Lung (tissue), 12 donors: ENCODE measurements around the gene INSC. TPM values are rescaled to one million over a fixed set of nuclear protein-coding genes. Genes with fewer than 3 reads are reported as not detected.

Experiments used
- ATAC-seq: fragments of 200-7000 bp; cut with Tn5 transposase; one replicate; pipeline ENCODE4 v1.9.1; 2020; ENCODE audit warnings: moderate number of reproducible peaks; ENCODE audit not compliant: insufficient read depth, low FRiP score
- DNase-seq, 3 donors: peaks; one replicate each; pipeline ENCODE4 v3.0.0-alpha.2; 2013 to 2017
- H3K27ac ChIP-seq, 2 donors: one replicate each; pipeline ENCODE4 v1.5.1; 2013; ENCODE audit warnings: mild to moderate bottlenecking in 2 of 2, moderate library complexity in 2 of 2, control low read depth in 1 of 2, inconsistent platforms in 1 of 2, low read depth in 1 of 2, low read length in 1 of 2
- H3K27me3 ChIP-seq, 3 donors: one replicate each; pipeline ENCODE4 v1.5.1; 2013; ENCODE audit warnings: low read length in 2 of 3; ENCODE audit not compliant: control insufficient read depth in 3 of 3, insufficient read depth in 3 of 3
- H3K36me3 ChIP-seq, 4 donors: one replicate each; pipeline ENCODE4 v1.5.1; 2013; ENCODE audit warnings: low read length in 4 of 4, mild to moderate bottlenecking in 1 of 4, moderate library complexity in 1 of 4; ENCODE audit not compliant: control insufficient read depth in 4 of 4, insufficient read depth in 4 of 4
- H3K4me1 ChIP-seq, 5 donors: one replicate each; pipeline ENCODE4 v1.5.1; 2013; ENCODE audit warnings: low read length in 5 of 5, mild to moderate bottlenecking in 2 of 5, moderate library complexity in 1 of 5; ENCODE audit not compliant: control insufficient read depth in 5 of 5, insufficient read depth in 5 of 5
- H3K4me3 ChIP-seq: one replicate; pipeline ENCODE4 v1.5.1; 2013; ENCODE audit warnings: mild to moderate bottlenecking, control low read depth, moderate library complexity
- H3K9ac ChIP-seq, 2 donors: one replicate each; pipeline ENCODE4 v1.5.1; 2013; ENCODE audit warnings: low read length in 2 of 2, control low read depth in 1 of 2; ENCODE audit not compliant: insufficient read depth in 1 of 2
- H3K9me3 ChIP-seq, 4 donors: one replicate each; pipeline ENCODE4 v1.5.1; 2013; ENCODE audit warnings: low read length in 3 of 4, mild to moderate bottlenecking in 1 of 4, moderate library complexity in 1 of 4; ENCODE audit not compliant: control insufficient read depth in 4 of 4, insufficient read depth in 3 of 4
- WGBS, 2 donors: extraction: QIAGEN DNeasy Blood & Tissue Kit; methylation state at CpG; one replicate each; pipeline ENCODE4 v1.1.7; 2013; 5-methylcytosine and 5-hydroxymethylcytosine counted together
- polyA plus RNA-seq, 2 donors: library from polyadenylated mRNA; stranded (reverse); fragments of 200-250 nt; gene quantifications; one replicate each; pipeline ENCODE4 v1.2.1, GENCODE V29; 2013
- total RNA-seq, 2 donors: library from RNA; depleted of rRNA in 1 of 2; stranded (reverse); fragments of >200 nt in 1 of 2; gene quantifications; one replicate each; pipeline ENCODE4 v1.2.1, GENCODE V29; 2014 to 2021
- TF ChIP-seq, protein P1 (sequence below): IDR thresholded peaks from 2 replicates; pipeline ENCODE4 v1.5.1; 2012; ENCODE audit warnings: mild to moderate bottlenecking; ENCODE audit errors: control extremely low read depth, extremely low read depth
- donor health status: control.
- donor health status: control.
- donor health status: Bipolar disorder and iron deficiency.
- donor health status: healthy.
- donor health status: DM: yes; HTN: yes; CAD: no.

Gene INSC
- total and polyA plus RNA-seq, 4 donors = 0.49 to 0.91 (median 0.73) TPM

DNA sequence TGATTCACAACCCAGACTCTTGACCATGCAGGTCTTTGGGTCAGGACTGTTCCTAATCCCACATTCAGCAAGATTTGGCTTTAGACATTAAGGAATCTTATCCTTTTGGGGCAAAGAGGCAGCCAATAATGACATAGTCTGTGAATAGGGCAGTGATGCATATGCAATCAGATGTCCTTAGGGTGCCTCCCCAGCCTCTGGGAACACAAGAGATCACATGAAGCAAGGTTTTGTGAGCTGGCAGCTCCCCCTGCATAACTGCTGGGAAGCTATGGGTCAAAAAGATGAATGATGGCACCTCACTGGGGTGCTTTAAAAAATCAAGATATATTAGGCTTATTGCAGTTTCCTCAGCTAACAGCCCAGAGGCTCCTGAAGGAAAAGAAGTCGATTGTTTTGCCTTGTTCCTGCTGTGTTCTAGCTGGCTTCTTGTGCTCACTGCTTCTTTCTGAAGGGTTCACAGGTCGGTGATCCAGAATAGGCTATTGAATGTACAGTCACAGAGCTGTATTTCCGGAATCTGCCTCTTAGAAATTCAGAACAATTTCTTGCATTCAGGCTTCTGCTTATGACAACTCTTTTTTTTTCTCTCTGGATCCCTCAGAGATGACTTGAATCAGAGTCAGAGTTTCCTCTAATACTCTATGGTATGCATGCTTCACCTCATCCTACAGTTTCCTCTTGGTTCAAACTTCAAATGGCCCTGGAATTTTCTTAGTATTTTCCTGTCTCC is 31.7 kb downstream of the INSC start:
- ATAC-seq (no peak), DNase-seq (no peak)
- TF ChIP-seq, protein P1, sequence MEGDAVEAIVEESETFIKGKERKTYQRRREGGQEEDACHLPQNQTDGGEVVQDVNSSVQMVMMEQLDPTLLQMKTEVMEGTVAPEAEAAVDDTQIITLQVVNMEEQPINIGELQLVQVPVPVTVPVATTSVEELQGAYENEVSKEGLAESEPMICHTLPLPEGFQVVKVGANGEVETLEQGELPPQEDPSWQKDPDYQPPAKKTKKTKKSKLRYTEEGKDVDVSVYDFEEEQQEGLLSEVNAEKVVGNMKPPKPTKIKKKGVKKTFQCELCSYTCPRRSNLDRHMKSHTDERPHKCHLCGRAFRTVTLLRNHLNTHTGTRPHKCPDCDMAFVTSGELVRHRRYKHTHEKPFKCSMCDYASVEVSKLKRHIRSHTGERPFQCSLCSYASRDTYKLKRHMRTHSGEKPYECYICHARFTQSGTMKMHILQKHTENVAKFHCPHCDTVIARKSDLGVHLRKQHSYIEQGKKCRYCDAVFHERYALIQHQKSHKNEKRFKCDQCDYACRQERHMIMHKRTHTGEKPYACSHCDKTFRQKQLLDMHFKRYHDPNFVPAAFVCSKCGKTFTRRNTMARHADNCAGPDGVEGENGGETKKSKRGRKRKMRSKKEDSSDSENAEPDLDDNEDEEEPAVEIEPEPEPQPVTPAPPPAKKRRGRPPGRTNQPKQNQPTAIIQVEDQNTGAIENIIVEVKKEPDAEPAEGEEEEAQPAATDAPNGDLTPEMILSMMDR = no peak
- H3K27me3 ChIP-seq = no peaks in the 10 kb centered on the region
- H3K9me3 ChIP-seq = no peaks in the 10 kb centered on the region
- 59 to 82% methylated on average over 3 of the region's 3 CpGs for WGBS, 2 donors
- H3K4me3 ChIP-seq = no peak overlapping the region
- H3K4me1 ChIP-seq = peaks cover 0 to under 1% (median 0%) of the 10 kb centered on the region in 5 donors
- no peak overlapping the region for H3K27ac ChIP-seq
- no peaks in the 10 kb centered on the region for H3K36me3 ChIP-seq
- H3K9ac ChIP-seq = no peak overlapping the region

DNA sequence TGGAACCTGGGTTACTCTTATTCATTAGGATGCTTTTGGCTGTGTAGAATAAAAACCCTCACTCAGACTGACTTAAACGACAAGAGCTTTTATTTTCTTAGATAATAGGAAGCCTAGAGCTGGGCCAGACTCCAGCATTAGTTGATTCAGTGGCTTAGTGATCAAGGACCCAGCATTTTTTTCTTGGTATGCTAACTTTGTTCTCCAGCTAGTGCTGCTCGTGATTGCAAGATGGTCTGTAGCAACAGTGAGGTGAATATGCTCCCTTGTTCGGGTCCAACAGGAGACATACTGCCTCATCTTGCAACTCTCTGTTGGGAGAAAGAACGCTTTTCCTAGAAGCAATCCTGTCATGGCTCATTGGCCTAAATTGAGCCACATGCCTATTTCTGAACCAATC is 33.4 kb downstream of the INSC start:
- Histone ChIP-seq H3K4me3 (no peak overlapping the region), H3K9me3 (no peaks in the 10 kb centered on the region), H3K27ac (no peak overlapping the region), H3K9ac (no peak overlapping the region), H3K4me1 (no peaks in the 10 kb centered on the region), H3K27me3 (no peaks in the 10 kb centered on the region), H3K36me3 (no peaks in the 10 kb centered on the region)
- no peak for DNase-seq
- TF ChIP-seq, protein P1 = no peak
- 79 to 89% methylated on average over 4 of the region's 4 CpGs for WGBS, 2 donors
- no peak for ATAC-seq

DNA sequence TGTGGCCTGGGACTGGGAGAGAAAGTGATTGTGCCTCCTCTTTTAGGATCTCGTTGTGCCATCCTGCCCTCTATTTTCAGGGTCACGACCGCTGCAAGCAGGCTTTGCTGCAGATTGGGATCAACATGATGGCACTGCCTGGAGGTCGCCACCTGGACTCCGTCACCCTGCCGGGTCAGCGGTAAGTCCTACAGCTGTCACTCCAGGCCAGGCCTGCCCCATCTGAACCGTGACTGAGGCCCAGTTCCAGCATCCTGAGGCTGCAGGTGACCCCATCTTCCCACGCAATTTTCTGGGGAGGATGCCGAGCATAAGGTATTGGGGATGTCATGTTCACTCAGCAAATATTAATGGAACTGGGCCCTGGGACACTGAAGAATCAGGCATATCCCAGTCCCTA is 34.3 kb downstream of the INSC start:
- Histone ChIP-seq H3K36me3 (no peaks in the 10 kb centered on the region), H3K9me3 (no peaks in the 10 kb centered on the region), H3K27ac (no peak overlapping the region), H3K4me3 (no peak overlapping the region), H3K27me3 (no peaks in the 10 kb centered on the region), H3K9ac (no peak overlapping the region), H3K4me1 (no peaks in the 10 kb centered on the region)
- TF ChIP-seq, protein P1 = no peak
- 86 to 96% methylated on average over 10 of the region's 10 CpGs for WGBS, 2 donors
- DNase-seq (no peak), ATAC-seq (no peak)

DNA sequence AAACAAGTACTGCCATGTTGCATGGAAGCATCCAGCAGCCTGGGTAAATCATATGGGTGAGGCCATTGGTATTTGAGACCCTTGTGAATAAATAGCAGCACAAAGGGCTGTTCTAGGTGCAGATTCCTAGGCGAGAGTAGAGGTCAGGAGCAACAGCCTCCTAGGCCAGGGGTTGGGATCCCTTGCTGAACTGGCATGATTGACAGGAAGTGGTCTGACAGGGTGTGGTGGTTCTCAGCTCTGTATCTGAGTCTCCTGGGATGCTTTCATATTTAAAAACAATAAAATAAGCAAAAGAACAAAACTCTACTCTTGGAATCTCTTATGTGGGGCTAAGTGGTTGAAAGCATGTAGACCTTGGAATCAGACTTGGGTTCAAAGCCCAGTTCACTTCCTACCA is 35.8 kb downstream of the INSC start:
- ATAC-seq (no peak), DNase-seq (no peak)
- Histone ChIP-seq H3K9ac (no peak overlapping the region), H3K4me1 (no peaks in the 10 kb centered on the region), H3K9me3 (no peaks in the 10 kb centered on the region), H3K27ac (no peak overlapping the region), H3K36me3 (no peaks in the 10 kb centered on the region), H3K4me3 (no peak overlapping the region), H3K27me3 (no peaks in the 10 kb centered on the region)
- 63 to 95% methylated on average over 1 of the region's 1 CpG for WGBS, 2 donors
- TF ChIP-seq, protein P1 = no peak
